Measurements from ENCODE around the gene TNF.
A peak's percentile ranks its signal among the peaks of the same experiment; 100 is the strongest.
"Not testable (repeated sequence)": the region's sequence is repeated elsewhere in the genome, so short reads cannot be mapped to it uniquely, and the experiment has no call there.

TNF gene

GRCh38 chr6:31581434-31582229 lies 6.3 kb downstream of the TNF start:
- TF ChIP-seq ZNF274 (IDR thresholded peaks at IDR 0.05; ENCODE audit: low read depth, low read length) = no peak
- peak overlapping the region; percentile 71 for H3K4me3 ChIP-seq (ENCODE audit: low read length)

- TF ChIP-seq ZNF274 (IDR thresholded peaks at IDR 0.05; ENCODE audit: low read depth, low read length) = no peak
- peak within 1 kb of the TSS; percentile 71 for H3K4me3 ChIP-seq (ENCODE audit: low read length)
Measured at GRCh38 chr6:31582230-31582643, 6.9 kb downstream of the TNF start, which contains the start of gene LTB. Gene LTB (minus strand): TSS chr6:31582424. CDS start chr6:31582417, 7 bp downstream.

- no peak for TF ChIP-seq ZNF274 (IDR thresholded peaks at IDR 0.05; ENCODE audit: low read depth, low read length)
- H3K4me3 ChIP-seq (ENCODE audit: low read length) = no peak overlapping the region
Measured at GRCh38 chr6:31585491-31585890, 10.1 kb downstream of the TNF start.

- TF ChIP-seq ZNF274 (IDR thresholded peaks at IDR 0.05; ENCODE audit: low read depth, low read length) = no peak
- peak within 1 kb of the TSS; percentile 21; the same call in 1 of the 2 replicates for H3K4me3 ChIP-seq (ENCODE audit: low read length)
Measured at GRCh38 chr6:31586008-31586407, 10.6 kb downstream of the TNF start, which contains the start of gene LST1. Gene LST1 (plus strand): TSS chr6:31586277. CDS start chr6:31587300, 1,023 bp downstream.

GRCh38 chr6:31586599-31587281 lies 11.4 kb downstream of the TNF start:
- peak overlapping the region; percentile 21; the same call in 1 of the 2 replicates for H3K4me3 ChIP-seq (ENCODE audit: low read length)
- TF ChIP-seq ZNF274 (IDR thresholded peaks at IDR 0.05; ENCODE audit: low read depth, low read length) = no peak

- H3K4me3 ChIP-seq (ENCODE audit: low read length) = peak overlapping the region; percentile 40; the same call in 1 of the 2 replicates
- TF ChIP-seq ZNF274 (IDR thresholded peaks at IDR 0.05; ENCODE audit: low read depth, low read length) = no peak
Measured at GRCh38 chr6:31587791-31588777, 12.7 kb downstream of the TNF start.

GRCh38 chr6:31588871-31589650 lies 13.7 kb downstream of the TNF start:
- H3K4me3 ChIP-seq (ENCODE audit: low read length) = no peak overlapping the region
- TF ChIP-seq ZNF274 (IDR thresholded peaks at IDR 0.05; ENCODE audit: low read depth, low read length) = no peak

- H3K4me3 ChIP-seq (ENCODE audit: low read length) = not testable (repeated sequence)
Measured at GRCh38 chr6:31590691-31591090, 15.3 kb downstream of the TNF start.

- H3K4me3 ChIP-seq (ENCODE audit: low read length) = no peak overlapping the region; the same call in 1 of the 2 replicates
- TF ChIP-seq ZNF274 (IDR thresholded peaks at IDR 0.05; ENCODE audit: low read depth, low read length) = no peak
Measured at GRCh38 chr6:31592396-31592771, 17.0 kb downstream of the TNF start.

- no peak for TF ChIP-seq ZNF274 (IDR thresholded peaks at IDR 0.05; ENCODE audit: low read depth, low read length)
- no peak overlapping the region for H3K4me3 ChIP-seq (ENCODE audit: low read length)
Measured at GRCh38 chr6:31597006-31597405, 21.6 kb downstream of the TNF start.

GRCh38 chr6:31607317-31607716 lies 32.0 kb downstream of the TNF start:
- no peak overlapping the region for H3K4me3 ChIP-seq (ENCODE audit: low read length)
- no peak for TF ChIP-seq ZNF274 (IDR thresholded peaks at IDR 0.05; ENCODE audit: low read depth, low read length)

- H3K4me3 ChIP-seq (ENCODE audit: low read length) = no peak overlapping the region
- no peak for TF ChIP-seq ZNF274 (IDR thresholded peaks at IDR 0.05; ENCODE audit: low read depth, low read length)
Measured at GRCh38 chr6:31609519-31610406, 34.4 kb downstream of the TNF start.
